C1 segment of cervical spinal cord (tissue), 14 donors: ENCODE results near the gene ASPA.

Experiments used
- DNase-seq, 14 donors: peaks; one replicate each; lab custom pipeline; 2025; lab: John Stamatoyannopoulos, UW

ASPA gene

DNA sequence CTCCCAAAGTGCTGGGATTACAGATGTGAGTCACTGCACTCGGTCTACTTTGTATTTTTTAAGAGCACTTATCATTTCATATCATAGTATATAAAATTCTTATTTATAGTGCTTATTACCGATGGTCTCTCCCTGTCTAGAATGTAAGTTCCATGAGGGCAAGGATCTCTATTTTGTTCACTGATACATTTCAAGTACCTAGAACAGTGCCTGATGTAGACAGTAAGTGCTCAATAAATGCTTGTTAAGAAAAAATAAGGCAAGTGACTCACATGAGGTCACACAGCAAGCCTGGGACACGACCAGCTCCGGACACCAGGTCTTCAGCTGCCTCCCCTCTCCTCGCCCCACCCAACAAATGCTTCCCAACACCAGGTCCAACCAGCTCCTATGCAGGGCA, 58.0 kb downstream of the ASPA start:
- no peak for DNase-seq

DNA sequence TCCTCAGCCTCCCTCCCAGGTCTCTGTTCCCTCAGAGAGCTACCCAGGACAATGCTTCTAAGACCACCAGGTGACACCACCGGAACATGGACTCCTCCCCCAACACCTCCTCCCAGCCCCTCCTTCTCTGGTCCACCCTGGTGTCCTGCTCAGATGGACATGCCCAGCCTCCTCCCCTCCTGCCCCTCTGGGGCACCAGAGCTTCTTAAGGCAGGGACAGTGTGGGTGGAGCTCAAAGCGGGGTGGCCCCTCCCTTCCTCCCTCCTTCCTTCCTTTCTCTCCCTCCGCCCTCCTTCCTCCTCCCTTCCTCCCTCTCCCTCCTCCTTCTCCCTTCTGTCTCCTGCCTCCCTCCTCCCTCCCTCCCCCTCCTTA, 59.1 kb downstream of the ASPA start:
- DNase-seq = peak in 9 of 14 donors; percentile 24 to 80 (median 48)

DNA sequence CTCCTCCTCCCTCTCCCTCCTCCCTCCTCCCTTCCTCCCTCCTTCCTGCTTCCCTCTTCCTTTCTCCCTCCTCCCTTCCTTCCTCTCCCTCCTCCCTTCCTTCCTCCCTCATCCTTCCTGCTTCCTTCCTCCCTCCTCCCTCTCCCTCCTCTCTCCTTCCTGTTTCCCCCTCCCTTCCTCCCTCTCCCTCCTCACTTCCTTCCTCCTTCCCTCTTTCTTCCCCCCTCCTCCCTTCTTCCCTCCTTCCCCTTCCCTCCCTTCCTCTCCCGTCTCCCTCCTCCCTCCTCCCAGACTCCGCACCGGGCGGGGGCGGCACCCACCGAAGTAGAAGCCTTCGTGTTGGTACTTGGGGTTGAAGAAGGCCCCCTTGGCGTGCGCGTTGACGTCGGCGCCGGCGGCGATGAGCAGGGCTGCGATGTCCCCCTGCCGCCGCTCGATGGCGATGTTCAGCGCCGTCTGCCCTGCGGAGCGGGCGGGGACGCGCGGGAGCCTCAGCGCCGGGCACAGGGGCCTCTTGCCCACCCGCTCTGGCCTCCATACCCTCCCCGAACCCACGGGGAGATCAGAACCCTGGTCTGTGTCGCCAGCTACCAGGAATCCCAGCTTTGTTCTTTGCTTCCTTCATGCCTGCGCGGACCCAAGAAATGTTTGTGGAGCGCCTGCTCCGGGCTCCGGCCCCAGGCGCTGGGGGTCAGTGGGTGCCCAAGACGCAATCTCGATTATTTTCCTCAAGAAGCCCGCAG, 59.6 kb downstream of the ASPA start:
- DNase-seq = peak in 13 of 14 donors; percentile 18 to 80 (median 49)

DNA sequence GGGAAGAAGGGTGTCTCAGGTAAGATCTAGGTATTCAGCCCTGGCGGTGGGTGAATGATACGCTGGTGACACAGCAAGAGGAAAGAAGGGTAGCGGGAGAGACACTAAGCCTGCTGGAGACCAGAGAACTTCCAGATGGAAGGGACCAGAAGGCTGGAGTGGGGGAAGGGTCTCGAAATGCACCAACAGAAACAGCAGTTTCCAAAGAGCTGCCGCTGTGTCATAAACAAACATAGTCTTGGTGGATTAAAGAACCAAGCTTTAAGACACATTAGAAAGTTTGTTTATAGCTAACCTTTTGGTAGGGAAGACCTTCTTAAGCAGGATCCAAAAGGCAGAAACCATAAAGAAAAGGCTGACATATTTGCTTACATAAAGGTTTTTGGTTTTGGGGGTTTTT, 60.9 kb downstream of the ASPA start:
- DNase-seq = no peak

DNA sequence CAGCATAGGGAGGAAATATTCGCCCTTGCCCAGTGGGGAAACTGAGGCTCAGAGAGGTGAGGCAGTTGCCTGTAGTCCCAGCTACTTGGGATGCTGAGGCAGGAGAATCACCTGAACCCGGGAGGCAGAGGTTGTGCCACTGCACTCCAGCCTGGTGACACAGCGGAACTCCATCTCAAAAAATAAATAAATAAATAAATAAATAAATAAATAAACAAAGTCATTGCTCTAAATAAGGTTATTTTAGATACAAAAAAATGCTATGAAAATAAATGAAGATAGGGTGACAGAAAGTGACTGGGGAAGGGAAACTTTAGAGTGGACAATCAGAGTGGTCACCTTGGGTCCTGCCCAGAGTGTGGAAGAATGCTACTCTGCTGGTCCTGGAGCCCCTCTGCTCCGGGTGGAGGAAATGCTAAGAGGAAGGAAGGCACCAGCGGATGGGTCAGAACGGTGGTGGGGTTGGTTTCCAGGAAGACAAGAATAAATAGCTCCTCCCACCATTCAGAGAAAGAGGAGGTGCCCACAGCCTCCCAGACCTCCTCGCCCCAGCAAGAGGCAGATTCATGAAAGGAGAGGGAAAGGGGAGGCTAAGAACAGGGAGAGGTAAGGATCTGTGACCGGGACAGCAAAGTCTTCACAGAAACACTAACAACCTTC, 64.2 kb downstream of the ASPA start:
- no peak for DNase-seq

DNA sequence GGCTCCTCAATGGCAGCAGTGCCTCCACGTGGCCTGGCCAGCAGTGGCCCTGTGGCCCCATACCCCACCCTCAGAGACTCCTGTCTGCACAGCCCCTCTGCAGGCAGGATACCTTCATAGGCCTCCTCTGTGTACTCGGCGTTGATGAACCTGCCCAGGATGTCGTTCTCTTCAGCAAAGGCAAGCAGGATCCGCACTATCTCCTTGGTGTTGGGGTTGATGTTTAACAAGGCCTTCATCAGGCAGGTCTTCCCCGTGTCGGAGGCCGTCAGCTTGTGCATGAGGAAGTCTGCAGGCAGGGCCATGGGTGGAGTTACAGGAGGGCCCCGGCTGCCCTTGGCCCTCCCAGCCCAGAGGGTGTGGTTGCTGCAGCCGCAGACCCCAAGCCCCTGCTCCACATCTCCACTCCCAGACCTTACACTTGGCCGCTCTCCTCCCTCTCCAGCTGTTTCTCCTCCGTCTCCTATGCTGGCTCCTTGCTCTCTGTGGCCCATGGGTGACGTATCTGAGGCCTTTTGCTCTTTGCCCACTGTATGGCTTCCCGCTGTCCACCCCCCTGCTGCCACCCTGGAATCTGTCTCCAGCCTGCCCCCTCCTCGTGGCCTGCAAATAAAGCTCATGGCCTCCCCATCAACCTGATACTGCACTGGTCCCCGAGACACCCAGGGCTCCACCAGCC, 66.8 kb downstream of the ASPA start:
- DNase-seq = no peak

DNA sequence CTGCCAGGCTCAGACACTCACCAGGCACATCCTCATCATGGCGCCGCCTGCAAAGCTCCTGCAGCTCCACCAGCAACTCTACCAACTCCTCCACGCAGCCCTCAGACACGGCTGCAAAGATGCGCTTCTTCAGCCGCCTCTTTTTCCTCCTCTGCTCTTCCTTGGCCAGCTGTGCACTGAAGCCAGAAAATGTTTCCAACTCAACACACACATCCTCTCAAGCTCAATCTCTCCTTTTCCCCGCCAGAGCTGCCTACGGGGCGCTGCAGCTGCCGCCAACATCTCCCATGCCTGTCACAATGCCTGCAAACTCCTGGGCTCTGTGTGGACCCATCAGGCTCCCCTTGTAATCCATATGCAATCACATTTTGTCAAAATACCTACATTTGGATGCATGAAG, 67.7 kb downstream of the ASPA start:
- DNase-seq = no peak

DNA sequence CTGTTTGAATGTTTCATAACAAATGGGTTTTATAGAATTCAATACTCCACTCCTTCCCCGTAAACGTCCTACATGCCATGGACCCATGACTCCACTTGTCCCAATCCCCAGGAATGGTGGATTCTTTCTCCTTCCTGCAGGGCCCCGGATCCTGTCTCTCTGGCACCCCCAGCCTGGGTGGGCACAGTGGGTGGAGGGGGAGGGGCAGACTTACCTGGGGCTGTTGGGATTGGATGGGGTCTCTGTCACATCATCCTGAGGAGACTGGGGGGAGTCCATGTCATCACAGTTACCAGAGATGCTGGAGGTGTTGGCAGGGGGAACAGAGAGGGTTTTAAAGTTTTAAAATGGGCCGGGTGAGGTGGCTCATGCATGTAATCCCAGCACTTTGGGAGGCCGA, 68.6 kb downstream of the ASPA start:
- no peak for DNase-seq

DNA sequence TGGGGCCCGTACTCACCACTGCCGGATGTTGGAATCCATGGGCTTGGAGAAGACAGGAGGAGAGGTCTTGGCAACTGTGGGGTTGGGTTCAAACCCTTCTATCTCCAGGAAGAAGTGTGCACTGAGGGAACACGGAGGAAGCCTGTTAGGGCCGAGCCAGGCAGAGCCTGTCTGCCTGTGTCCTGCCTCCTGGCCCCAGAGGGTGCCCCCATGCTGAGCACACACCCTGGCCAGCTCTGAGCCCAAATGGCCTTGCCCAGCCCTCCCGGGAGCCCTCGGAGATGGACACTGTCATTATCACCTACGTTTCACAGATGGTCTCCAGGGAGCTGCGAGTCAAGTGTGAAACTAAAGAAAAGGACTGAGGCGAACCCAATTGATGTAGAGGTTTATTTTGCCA, 69.4 kb downstream of the ASPA start:
- DNase-seq = no peak

DNA sequence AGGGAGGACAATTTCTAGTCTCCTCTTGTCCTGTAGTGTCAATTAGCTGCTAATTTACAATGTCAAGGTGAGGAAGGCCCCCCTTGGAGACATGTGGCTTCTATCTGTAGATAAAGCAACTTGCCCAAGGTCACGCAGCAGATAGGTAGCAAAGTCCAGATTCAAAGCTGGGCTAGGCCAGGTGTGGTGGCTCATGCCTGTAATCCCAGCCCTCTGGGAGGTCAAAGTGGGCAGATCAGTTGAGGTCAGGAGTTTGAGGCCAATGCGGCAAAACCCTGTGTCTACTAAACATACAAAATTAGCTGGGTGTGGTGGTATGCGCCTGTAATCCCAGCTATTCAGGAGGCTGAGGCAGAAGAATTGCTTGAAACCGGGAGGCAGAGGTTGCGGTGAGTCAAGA, 70.7 kb downstream of the ASPA start:
- no peak for DNase-seq

DNA sequence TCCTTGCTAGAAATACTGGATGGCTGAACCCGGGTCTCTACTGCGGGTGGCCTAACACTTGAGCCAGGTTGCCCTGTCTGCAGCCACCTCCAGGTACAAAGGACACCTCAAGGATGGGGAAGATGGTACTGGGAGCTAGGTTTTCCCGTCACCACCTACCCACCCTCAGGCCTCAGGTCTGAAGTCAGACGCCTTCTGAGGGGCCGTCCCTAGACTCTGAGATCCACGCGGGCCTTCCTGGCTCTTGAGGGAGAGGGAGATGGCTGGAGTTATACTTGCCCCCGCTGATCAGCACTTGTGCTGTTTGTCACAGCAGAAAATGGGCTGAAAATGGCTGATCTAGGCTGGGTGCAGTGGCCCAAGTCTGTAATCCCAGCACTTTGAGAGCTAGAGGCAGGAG, 71.2 kb downstream of the ASPA start:
- no peak for DNase-seq

DNA sequence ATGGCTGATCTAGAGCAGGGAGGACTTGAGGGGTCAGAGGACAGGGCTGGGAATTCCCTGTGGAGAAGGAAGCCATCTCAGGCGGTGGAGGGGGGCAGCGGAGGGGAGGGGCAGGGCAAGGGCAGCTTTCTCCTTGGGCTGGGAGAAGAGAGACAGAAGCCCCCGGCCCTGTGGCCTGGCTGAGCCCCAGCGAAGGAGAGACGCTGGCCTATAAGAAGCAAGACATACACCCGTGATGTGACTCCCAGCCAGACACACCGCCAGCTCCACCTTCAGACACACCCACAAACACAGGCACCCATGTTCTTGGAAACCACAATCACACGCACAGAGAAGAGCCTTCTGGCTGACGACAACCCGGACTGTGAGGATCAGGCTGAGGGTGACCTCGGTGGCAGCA, 71.8 kb downstream of the ASPA start:
- no peak for DNase-seq

DNA sequence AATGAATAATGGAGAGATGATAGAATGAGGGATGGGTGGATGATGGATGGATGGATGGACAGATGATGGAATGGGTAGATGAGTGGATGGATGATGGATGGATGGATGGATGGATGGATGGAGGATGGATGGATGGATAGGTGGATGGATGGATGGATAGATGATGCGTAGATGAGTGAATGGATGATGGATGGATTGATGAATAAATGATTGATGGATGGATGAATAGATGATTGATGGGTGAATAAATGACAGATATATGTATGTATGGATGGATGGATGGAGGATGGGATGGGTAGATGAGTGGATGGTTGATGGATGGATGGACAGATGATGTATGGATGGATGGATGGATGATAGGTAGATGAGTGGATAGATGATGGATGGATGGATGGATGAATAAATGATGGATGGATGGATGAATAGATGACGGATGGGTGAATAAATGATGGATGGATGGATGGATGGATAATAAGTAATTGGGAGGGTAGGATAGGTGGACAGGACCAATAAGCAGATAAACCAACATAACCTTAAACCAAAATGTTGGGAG, 73.9 kb downstream of the ASPA start:
- DNase-seq = no peak

DNA sequence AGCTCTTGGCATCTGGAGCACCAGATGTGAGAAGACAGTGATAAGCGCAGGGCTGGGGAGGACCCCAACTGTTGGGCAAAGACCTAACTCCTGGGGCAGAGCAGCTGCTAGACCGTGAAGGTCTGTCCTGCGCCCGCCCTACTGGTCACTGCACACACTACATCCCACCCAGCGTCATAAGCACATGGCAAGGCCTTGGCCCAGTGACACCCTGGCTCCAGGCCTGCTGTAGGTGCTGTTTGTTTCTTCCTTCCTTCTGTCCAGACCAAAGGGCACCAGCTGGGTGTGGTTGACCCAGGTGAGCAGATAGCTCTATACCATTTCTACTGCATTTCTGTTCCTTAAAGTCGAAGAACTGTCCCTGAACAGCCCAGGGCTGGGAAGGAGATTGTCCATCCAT, 75.4 kb downstream of the ASPA start:
- no peak for DNase-seq

DNA sequence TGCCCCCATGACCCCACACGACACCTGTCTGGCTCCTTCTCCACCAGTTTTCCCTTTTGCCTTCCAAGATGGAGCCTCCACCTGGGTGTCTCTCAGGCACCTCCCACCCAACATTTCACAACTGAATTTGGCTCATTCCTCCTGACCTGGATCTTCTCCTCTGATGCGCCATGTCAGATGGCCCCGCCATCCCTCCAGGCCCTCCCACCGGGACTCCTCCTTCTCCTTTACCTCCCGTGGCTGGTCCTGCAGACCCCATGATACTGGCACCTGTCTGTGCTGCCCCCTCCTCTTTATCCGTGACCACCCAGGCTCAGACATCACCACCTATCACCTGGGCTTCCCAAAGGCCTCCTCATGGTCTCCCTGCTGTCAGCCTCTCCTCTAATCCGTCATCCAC, 77.1 kb downstream of the ASPA start:
- no peak for DNase-seq
